A673 (cell line): Measurements from ENCODE around the gene IGFALS. TPM values are rescaled to one million over a fixed set of nuclear protein-coding genes. Genes with fewer than 3 reads are reported as not detected.

Experiments used
- BruUV-seq: library from RNA; stranded (reverse); fragments of 400-500 nt; replicated peaks from 2 replicates; lab custom pipeline; 2021; lab: Mats Ljungman, UMichigan
- CTCF ChIA-PET: fragments of 300-600 bp; sonication (Branson Sonifier 250); formaldehyde crosslinking; loops from one replicate; lab custom pipeline; 2022; ENCODE audit warnings: antibody characterized with exemption; lab: Charles Lee
- POLR2A ChIA-PET: fragments of 300-600 bp; sonication (Branson Sonifier 250); formaldehyde crosslinking; loops from one replicate; lab custom pipeline; 2022; ENCODE audit warnings: antibody characterized with exemption; ENCODE audit not compliant: low non-redundant PET; lab: Charles Lee
- DNase-seq: peaks from one replicate; pipeline ENCODE4 v3.0.0-alpha.2; 2015; ENCODE audit warnings: low spot score
- H3K27ac ChIP-seq: fragments of 200-600 bp; sonication (generic); 2 replicates; pipeline ENCODE4 v1.5.1; 2016; ENCODE audit warnings: mixed run types, low read depth, mild to moderate bottlenecking, mixed read lengths, antibody characterized with exemption, low read length; ENCODE audit not compliant: poor library complexity, severe bottlenecking
- H3K27me3 ChIP-seq: fragments of 200-600 bp; sonication (generic); replicated peaks from 2 replicates; pipeline ENCODE4 v1.6.1; 2017; ENCODE audit warnings: mixed run types, low read depth, mild to moderate bottlenecking, mixed read lengths, antibody characterized with exemption, low read length; ENCODE audit not compliant: insufficient read depth, poor library complexity
- H3K36me3 ChIP-seq: fragments of 200-600 bp; sonication (generic); 2 replicates; pipeline ENCODE4 v1.6.1; 2016; ENCODE audit warnings: mixed run types, mild to moderate bottlenecking, mixed read lengths, antibody characterized with exemption, low read length; ENCODE audit not compliant: insufficient read depth, poor library complexity, severe bottlenecking
- H3K4me1 ChIP-seq: fragments of 200-600 bp; sonication (generic); 2 replicates; pipeline ENCODE4 v1.6.1; 2017; ENCODE audit warnings: mixed run types, mild to moderate bottlenecking, mixed read lengths, antibody characterized with exemption, low read length; ENCODE audit not compliant: insufficient read depth, poor library complexity, severe bottlenecking
- H3K4me3 ChIP-seq: fragments of 200-600 bp; sonication (generic); 2 replicates; pipeline ENCODE4 v1.5.1; 2016; ENCODE audit warnings: low read depth, mixed run types, mild to moderate bottlenecking, mixed read lengths, low read length; ENCODE audit not compliant: poor library complexity, severe bottlenecking
- H3K9me3 ChIP-seq: fragments of 200-600 bp; sonication (generic); 2 replicates; pipeline ENCODE4 v1.6.1; 2016; ENCODE audit warnings: mixed run types, low read depth, mild to moderate bottlenecking, mixed read lengths, antibody characterized with exemption, low read length; ENCODE audit not compliant: poor library complexity, severe bottlenecking
- EZH2 ChIP-seq: fragments of 200-600 bp; sonication (generic); IDR thresholded peaks from 2 replicates; pipeline ENCODE4 v1.6.1; 2017; ENCODE audit warnings: borderline replicate concordance, low read depth, mild to moderate bottlenecking, mixed read lengths, antibody characterized with exemption, low read length; ENCODE audit not compliant: poor library complexity, severe bottlenecking
- intact Hi-C: fragments of 100-400 bp; cut with micrococcal nuclease; formaldehyde crosslinking; loops from one replicate; pipeline ENCODE4 v1.10.0; 2022; ENCODE audit not compliant: unreplicated experiment
- total RNA-seq: library from RNA; stranded (reverse); gene quantifications from 2 replicates; pipeline ENCODE4 v1.2.3, GENCODE V29; 2021
- TF ChIP-seq, protein P1 (sequence below): fragments of 300-800, 200-600 bp; sonication (generic); conservative IDR thresholded peaks from 2 replicates; pipeline ENCODE4 v1.5.1; 2017; ENCODE audit warnings: low read depth, mild to moderate bottlenecking, antibody characterized with exemption, low read length, moderate library complexity, mixed read lengths

IGFALS gene
- total RNA-seq, 1 experiment from 2014 or later, result not detected

DNA sequence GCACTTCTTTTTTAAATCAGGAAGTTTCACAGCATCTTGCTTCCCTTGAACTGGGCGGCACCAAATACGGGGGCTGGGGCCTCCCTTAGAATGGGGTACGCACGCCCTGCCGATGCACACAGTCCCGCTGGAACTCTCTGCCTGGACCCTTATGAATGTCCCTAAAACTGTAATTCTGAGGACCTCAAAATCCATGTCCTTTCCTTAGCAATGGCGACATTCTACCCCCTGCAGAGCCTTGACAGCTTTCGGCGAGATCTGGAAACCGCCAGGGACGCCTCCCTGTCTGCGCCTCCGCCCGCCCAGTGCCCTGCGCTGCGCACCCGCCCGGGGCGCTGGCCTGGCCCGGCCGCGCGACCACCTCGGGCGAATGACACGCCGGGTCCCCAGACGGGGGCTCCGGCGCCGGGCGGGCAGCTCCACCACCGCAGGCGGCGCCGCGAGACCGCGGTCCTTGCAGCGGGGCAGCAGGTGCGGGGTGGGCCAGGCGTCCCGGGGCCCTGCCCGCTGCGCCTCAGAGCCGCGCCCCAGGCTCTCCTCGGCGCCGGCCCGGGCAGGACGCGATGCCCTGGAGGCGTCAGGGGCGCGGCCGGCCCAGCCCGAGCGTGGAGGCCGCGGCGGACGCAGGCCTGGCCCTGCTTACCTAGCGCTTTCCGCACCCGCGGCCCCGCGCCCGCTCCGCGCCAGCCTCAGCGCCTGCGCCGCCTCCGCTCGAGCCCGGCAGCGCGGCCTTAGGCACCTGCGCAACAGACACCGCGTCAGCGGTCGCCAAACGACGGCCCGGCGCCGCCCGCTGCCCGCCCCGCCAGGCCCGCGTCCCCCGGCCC lies 32.6 kb upstream of the IGFALS start:
- intact Hi-C loops, result loop anchor here (10.0 kb wide), 1 partner anchor 51 kb away; the partner anchor contains the start of genes EME2, MRPS34 and NME3
- H3K27me3 ChIP-seq, result no peaks in the 10 kb centered on the region
- BruUV-seq, result no TSS peak
- no peak for TF ChIP-seq EZH2
- TF ChIP-seq, protein P1, sequence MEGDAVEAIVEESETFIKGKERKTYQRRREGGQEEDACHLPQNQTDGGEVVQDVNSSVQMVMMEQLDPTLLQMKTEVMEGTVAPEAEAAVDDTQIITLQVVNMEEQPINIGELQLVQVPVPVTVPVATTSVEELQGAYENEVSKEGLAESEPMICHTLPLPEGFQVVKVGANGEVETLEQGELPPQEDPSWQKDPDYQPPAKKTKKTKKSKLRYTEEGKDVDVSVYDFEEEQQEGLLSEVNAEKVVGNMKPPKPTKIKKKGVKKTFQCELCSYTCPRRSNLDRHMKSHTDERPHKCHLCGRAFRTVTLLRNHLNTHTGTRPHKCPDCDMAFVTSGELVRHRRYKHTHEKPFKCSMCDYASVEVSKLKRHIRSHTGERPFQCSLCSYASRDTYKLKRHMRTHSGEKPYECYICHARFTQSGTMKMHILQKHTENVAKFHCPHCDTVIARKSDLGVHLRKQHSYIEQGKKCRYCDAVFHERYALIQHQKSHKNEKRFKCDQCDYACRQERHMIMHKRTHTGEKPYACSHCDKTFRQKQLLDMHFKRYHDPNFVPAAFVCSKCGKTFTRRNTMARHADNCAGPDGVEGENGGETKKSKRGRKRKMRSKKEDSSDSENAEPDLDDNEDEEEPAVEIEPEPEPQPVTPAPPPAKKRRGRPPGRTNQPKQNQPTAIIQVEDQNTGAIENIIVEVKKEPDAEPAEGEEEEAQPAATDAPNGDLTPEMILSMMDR, result no peak
- no peaks in the 10 kb centered on the region for H3K36me3 ChIP-seq
- POLR2A ChIA-PET, result no interaction called here
- H3K27ac ChIP-seq, result no peak overlapping the region
- no peaks in the 10 kb centered on the region for H3K9me3 ChIP-seq
- CTCF ChIA-PET, result interaction anchor here (0.7 kb wide), 1 partner anchor 120 kb away, joined by 4 read pairs; no protein-coding TSS in a partner anchor
- H3K4me3 ChIP-seq, result peak overlapping the region; percentile 90
- DNase-seq, result peak; percentile 59
- H3K4me1 ChIP-seq, result peaks cover 12% of the 10 kb centered on the region

DNA sequence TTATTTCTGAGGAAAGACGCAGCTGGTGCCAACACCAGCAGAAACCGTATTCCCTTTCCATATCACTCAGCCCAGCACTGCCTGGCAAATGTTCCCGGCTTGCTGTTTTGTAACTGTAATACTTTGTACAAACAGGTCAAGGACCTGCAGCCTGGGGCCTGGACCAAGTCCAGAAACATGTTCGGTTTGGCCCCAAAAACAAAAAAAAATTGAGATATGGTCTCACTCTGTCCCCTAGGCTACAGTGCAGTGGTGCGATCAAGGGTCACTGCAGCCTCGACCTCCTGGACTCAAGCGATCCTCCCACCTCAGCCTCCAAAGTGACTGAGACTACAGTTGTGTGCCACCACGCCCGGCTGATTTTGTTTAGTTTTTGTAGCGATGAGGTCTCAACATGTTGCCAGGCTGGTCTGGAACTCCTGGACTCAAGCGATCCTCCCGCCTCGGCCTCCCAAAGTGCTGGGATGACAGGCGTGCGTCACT lies 31.9 kb upstream of the IGFALS start:
- no peaks in the 10 kb centered on the region for H3K36me3 ChIP-seq
- intact Hi-C loops, result loop anchor here (10.0 kb wide), 1 partner anchor 51 kb away; the partner anchor contains the start of genes EME2, MRPS34 and NME3
- no peak for TF ChIP-seq EZH2
- TF ChIP-seq, protein P1, result no peak
- no TSS peak for BruUV-seq
- peak overlapping the region; percentile 90 for H3K4me3 ChIP-seq
- no peaks in the 10 kb centered on the region for H3K9me3 ChIP-seq
- H3K27ac ChIP-seq, result no peak overlapping the region
- H3K27me3 ChIP-seq, result no peaks in the 10 kb centered on the region
- ChIA-PET POLR2A (no interaction called here), CTCF (interaction anchor here (0.7 kb wide), 1 partner anchor 120 kb away, joined by 4 read pairs; no protein-coding TSS in a partner anchor)
- DNase-seq, result no peak
- H3K4me1 ChIP-seq, result peaks cover 12% of the 10 kb centered on the region

DNA sequence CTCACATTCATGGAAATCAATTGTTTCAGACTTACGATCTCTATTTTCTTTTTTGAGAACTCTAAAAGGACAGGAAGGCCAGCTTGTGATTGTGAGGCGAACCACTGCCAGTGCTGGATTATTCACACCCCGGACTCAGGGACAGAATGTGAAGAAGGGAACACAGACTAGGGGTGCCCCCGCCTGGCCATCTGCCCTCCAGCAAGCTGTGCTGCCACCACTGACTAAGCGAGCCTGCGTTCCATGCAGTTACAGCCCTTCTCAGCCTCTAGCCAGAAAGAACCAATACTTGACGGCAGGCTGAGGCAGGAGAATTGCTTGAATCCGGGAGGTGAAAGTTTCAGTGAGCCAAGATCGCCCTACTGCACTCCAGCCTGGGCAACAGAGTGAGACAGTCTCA lies 30.3 kb upstream of the IGFALS start:
- H3K9me3 ChIP-seq, result no peaks in the 10 kb centered on the region
- intact Hi-C loops, result loop anchor here (10.0 kb wide), 1 partner anchor 49 kb away; the partner anchor contains the start of genes EME2, MRPS34 and NME3
- ChIA-PET CTCF (no interaction called here), POLR2A (interaction anchor here (0.5 kb wide), 1 partner anchor 41 kb away, joined by 3 read pairs; the partner anchor contains the start of gene NUBP2)
- H3K27ac ChIP-seq, result no peak overlapping the region
- no peaks in the 10 kb centered on the region for H3K27me3 ChIP-seq
- H3K4me1 ChIP-seq, result peaks cover 8% of the 10 kb centered on the region
- TF ChIP-seq, protein P1, result peak; percentile 40
- no peak for TF ChIP-seq EZH2
- no peak overlapping the region for H3K4me3 ChIP-seq
- H3K36me3 ChIP-seq, result no peaks in the 10 kb centered on the region
- BruUV-seq, result no TSS peak
- DNase-seq, result peak; percentile 64
